Mesenchymal stem cell (in vitro differentiated cells and primary cell): ENCODE results near the gene TUBGCP5.

Experiments
- DNase-seq: peaks from one replicate; pipeline ENCODE4 v3.0.0-alpha.2; 2013
- H2AFZ ChIP-seq: one replicate; pipeline ENCODE4 v1.6.1; 2013; ENCODE audit warnings: low read depth, mild to moderate bottlenecking, control low read depth, inconsistent platforms, low read length, moderate library complexity
- H2AK5ac ChIP-seq: 2 replicates; pipeline ENCODE4 v1.6.1; 2013; ENCODE audit warnings: low read length, moderate library complexity, mild to moderate bottlenecking, inconsistent platforms; ENCODE audit not compliant: severe bottlenecking
- H2BK120ac ChIP-seq: one replicate; pipeline ENCODE4 v1.6.1; 2013; ENCODE audit warnings: low read depth, mild to moderate bottlenecking, inconsistent platforms, low read length, moderate library complexity
- H2BK12ac ChIP-seq, 2 experiments: one replicate each; pipeline ENCODE4 v1.6.1; 2013; ENCODE audit warnings: inconsistent platforms in 2 of 2, low read length in 2 of 2, mild to moderate bottlenecking in 2 of 2, moderate library complexity in 2 of 2, control low read depth in 1 of 2
- H2BK15ac ChIP-seq: one replicate; pipeline ENCODE4 v1.6.1; 2013; ENCODE audit warnings: mild to moderate bottlenecking, low read depth, inconsistent platforms; ENCODE audit not compliant: poor library complexity, severe bottlenecking
- H2BK5ac ChIP-seq: 2 replicates; pipeline ENCODE4 v1.6.1; 2013; ENCODE audit warnings: low read depth, mild to moderate bottlenecking, low read length, control low read depth, inconsistent platforms; ENCODE audit not compliant: poor library complexity, severe bottlenecking
- H3K14ac ChIP-seq, 2 experiments: one replicate each; pipeline ENCODE4 v1.6.1; 2013; ENCODE audit warnings: inconsistent platforms in 2 of 2, low read length in 2 of 2, control low read depth in 1 of 2, mild to moderate bottlenecking in 1 of 2, moderate library complexity in 1 of 2
- H3K18ac ChIP-seq, 2 experiments: one replicate each; pipeline ENCODE4 v1.6.1; 2013; ENCODE audit warnings: inconsistent platforms in 2 of 2, low read length in 2 of 2, control low read depth in 1 of 2, low read depth in 1 of 2, mild to moderate bottlenecking in 1 of 2
- H3K23ac ChIP-seq, 2 experiments: one replicate each; pipeline ENCODE4 v1.6.1; 2013; ENCODE audit warnings: inconsistent platforms in 2 of 2, low read length in 2 of 2, mild to moderate bottlenecking in 2 of 2, moderate library complexity in 2 of 2, control low read depth in 1 of 2
- H3K27ac ChIP-seq: 2 replicates; pipeline ENCODE4 v1.5.1; 2013; ENCODE audit warnings: mild to moderate bottlenecking, moderate library complexity, low read length, control low read depth, inconsistent platforms; ENCODE audit not compliant: poor library complexity, severe bottlenecking
- H3K27me3 ChIP-seq, 2 experiments: 2 replicates each; pipeline versions ENCODE4 v1.6.1 to v1.7.0; 2013; ENCODE audit warnings: low read length in 2 of 2, mild to moderate bottlenecking in 2 of 2, moderate library complexity in 2 of 2, control low read depth in 1 of 2, inconsistent platforms in 1 of 2; ENCODE audit not compliant: control insufficient read depth in 1 of 2, insufficient read depth in 1 of 2
- H3K36me3 ChIP-seq, 2 experiments: 2 replicates each; pipeline versions ENCODE4 v1.6.1 to v1.7.0; 2013; ENCODE audit warnings: low read length in 2 of 2, control low read depth in 1 of 2, inconsistent platforms in 1 of 2, low read depth in 1 of 2, mild to moderate bottlenecking in 1 of 2; ENCODE audit not compliant: insufficient read depth in 2 of 2, control insufficient read depth in 1 of 2
- H3K4ac ChIP-seq, 2 experiments: one replicate each; pipeline ENCODE4 v1.6.1; 2013; ENCODE audit warnings: inconsistent platforms in 2 of 2, low read length in 2 of 2, mild to moderate bottlenecking in 2 of 2, moderate library complexity in 2 of 2, control low read depth in 1 of 2, low read depth in 1 of 2
- H3K4me1 ChIP-seq: 2 replicates; pipeline ENCODE4 v1.6.1; 2013; ENCODE audit warnings: low read depth, low read length, control low read depth; ENCODE audit not compliant: control insufficient read depth, insufficient read depth
- H3K4me2 ChIP-seq: 2 replicates; pipeline ENCODE4 v1.6.1; 2013; ENCODE audit warnings: low read length, mild to moderate bottlenecking, inconsistent platforms; ENCODE audit not compliant: poor library complexity, severe bottlenecking
- H3K4me3 ChIP-seq, 2 experiments: 2 replicates each; pipeline versions ENCODE4 v1.5.1 to v1.7.0; 2013; ENCODE audit warnings: low read length in 2 of 2, mild to moderate bottlenecking in 2 of 2, control low read depth in 1 of 2, low read depth in 1 of 2; ENCODE audit not compliant: insufficient read depth in 1 of 2
- H3K79me1 ChIP-seq: replicated peaks from 2 replicates; pipeline ENCODE4 v1.6.1; 2013; ENCODE audit warnings: mild to moderate bottlenecking, control low read depth, low read length, inconsistent platforms; ENCODE audit not compliant: poor library complexity, severe bottlenecking
- H3K9ac ChIP-seq: 2 replicates; pipeline ENCODE4 v1.7.0; 2013; ENCODE audit warnings: mild to moderate bottlenecking, low read length, moderate library complexity
- H3K9me3 ChIP-seq: 2 replicates; pipeline ENCODE4 v1.7.0; 2013; ENCODE audit warnings: mild to moderate bottlenecking, low read length; ENCODE audit not compliant: control insufficient read depth
- H4K8ac ChIP-seq: one replicate; pipeline ENCODE4 v1.6.1; 2013; ENCODE audit warnings: inconsistent platforms, mild to moderate bottlenecking, low read length, moderate library complexity
- H4K91ac ChIP-seq: one replicate; pipeline ENCODE4 v1.6.1; 2013; ENCODE audit warnings: mild to moderate bottlenecking, low read length, inconsistent platforms
- WGBS: methylation state at CpG from one replicate; pipeline ENCODE4 v1.1.7; 2013; ENCODE audit warnings: mixed read lengths; 5-methylcytosine and 5-hydroxymethylcytosine counted together

TUBGCP5 gene

DNA sequence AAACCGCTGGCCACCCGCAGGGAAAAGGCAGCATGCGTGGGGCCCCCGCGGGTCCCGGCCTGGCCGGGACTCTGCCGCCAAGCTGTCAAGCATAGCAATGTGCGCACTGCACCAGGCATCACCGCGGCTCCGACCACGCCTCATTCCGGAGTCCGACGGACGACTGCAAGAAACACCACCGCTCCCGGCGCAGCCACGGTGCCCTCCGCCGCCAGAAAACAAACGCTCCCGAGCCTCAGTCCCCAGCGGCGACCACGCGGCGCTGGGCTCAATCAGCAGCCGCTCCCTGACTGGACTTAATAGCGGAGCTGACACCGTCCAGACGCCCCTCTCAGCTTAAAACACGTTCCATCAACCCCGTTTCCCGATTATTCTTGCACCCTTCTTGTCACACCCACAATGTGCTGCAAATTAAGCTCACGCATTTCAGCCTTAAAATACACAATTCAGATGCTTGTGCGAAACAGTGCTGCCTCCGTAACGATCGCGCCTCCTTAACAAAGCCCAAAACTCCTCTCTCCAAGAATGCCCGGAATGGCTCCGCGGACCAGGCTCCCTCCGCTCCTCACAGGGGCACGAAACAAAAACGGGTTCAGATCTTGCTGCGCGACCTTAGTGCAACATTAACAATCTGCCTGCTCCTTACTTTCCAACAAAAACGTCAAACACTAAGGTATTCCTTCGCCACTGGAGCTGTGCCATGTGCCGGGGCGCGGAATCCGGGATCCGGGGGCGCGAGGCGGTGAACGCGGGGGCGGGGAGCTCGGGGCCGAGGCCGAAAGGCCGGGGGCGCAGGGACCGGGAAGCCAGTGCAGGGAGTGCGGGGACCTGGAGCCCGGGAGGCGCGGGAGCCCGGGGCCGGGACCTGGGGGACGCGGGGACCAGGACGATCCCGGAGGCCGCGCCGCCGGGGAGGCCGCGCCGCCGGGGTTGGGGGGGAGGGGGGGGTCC is 59.9 kb downstream of the TUBGCP5 start:
- WGBS, result under 1% methylated on average over 66 of the region's 88 CpGs
- Histone ChIP-seq H2BK120ac (peak overlapping the region; percentile 67), H3K27ac (peak overlapping the region; percentile 1), H3K4me2 (peak overlapping the region; percentile 90), H3K14ac (peak overlapping the region in 1 of 2 experiments; percentile 81), H3K4me3 (peak overlapping the region; percentile 88 to 100), H3K9ac (peak overlapping the region; percentile 86), H3K23ac (peak overlapping the region in 1 of 2 experiments; percentile 97), H2AK5ac (no peak overlapping the region), H4K91ac (no peak overlapping the region), H2BK5ac (no peak overlapping the region), H3K18ac (peak overlapping the region in 1 of 2 experiments; percentile 46), H3K27me3 (no peaks in the 10 kb centered on the region), H3K4me1 (peaks cover 5% of the 10 kb centered on the region), H3K36me3 (no peaks in the 10 kb centered on the region), H2AFZ (peak overlapping the region; percentile 29), H2BK12ac (no peak overlapping the region), H3K9me3 (no peaks in the 10 kb centered on the region), H3K79me1 (peaks cover 4% of the 10 kb centered on the region), H2BK15ac (no peak overlapping the region), H3K4ac (peak overlapping the region in 1 of 2 experiments; percentile 53), H4K8ac (no peak overlapping the region)
- DNase-seq, result peak; percentile 60

DNA sequence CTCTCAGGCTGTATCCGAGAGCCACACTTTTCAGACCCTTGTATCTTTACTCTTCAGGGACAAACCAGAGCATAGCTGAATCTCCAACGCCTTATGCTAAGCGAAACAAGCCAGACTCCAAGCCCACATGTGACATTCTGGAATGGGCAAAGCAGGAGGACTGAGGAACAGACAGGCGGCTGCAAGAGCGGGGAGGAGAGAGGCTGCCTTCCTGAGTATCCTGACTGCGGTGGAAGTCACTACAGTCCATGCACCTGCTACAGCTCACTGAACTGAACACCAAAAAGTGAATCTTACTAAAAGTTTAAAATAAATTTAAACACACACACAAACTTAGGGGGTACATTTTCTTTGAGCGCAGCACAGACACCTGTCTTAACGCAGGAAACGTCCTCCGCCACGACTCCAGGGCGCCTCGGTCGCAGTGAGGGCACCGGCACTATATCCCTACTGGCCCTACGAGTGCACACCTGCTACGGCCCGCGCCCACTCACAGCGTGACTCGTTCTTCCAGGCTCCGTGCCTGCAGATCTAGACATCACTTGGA is 60.6 kb downstream of the TUBGCP5 start:
- Histone ChIP-seq H3K4me3 (peak overlapping the region; percentile 88 to 100), H2BK15ac (no peak overlapping the region), H3K18ac (no peak overlapping the region), H2AK5ac (no peak overlapping the region), H4K91ac (no peak overlapping the region), H2BK5ac (no peak overlapping the region), H3K9me3 (no peaks in the 10 kb centered on the region), H3K27me3 (no peaks in the 10 kb centered on the region), H3K4me2 (peak overlapping the region; percentile 90), H3K4me1 (peaks cover 5% of the 10 kb centered on the region), H3K27ac (no peak overlapping the region), H2BK12ac (no peak overlapping the region), H2BK120ac (no peak overlapping the region), H4K8ac (no peak overlapping the region), H3K79me1 (peaks cover 4% of the 10 kb centered on the region), H3K9ac (peak overlapping the region; percentile 86), H3K4ac (no peak overlapping the region), H3K14ac (no peak overlapping the region), H2AFZ (no peak overlapping the region), H3K36me3 (no peaks in the 10 kb centered on the region), H3K23ac (peak overlapping the region in 1 of 2 experiments; percentile 16)
- DNase-seq, result peak; percentile 18
- 20% methylated on average over 22 of the region's 22 CpGs for WGBS

DNA sequence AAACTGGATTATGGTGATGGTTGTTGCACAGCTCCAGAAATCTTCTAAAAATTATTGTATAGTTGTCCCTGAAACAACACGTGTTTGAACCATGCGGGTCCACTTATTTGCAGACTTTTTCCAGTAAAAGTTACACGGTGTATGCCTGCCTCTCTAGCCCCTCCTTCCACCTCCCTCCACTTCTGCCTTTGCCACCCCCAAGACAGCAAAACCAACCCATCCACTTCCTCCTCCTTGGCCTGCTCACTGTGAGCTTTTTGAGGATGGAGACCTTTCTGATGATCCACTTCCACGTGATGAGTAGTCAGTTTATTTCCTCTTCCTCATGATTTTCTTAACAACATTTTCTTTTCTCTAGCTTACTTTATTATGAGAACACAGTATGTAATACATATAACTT is 64.6 kb downstream of the TUBGCP5 start:
- Histone ChIP-seq H3K18ac (no peak overlapping the region), H2BK120ac (no peak overlapping the region)
- 97% methylated on average over 4 of the region's 4 CpGs for WGBS

DNA sequence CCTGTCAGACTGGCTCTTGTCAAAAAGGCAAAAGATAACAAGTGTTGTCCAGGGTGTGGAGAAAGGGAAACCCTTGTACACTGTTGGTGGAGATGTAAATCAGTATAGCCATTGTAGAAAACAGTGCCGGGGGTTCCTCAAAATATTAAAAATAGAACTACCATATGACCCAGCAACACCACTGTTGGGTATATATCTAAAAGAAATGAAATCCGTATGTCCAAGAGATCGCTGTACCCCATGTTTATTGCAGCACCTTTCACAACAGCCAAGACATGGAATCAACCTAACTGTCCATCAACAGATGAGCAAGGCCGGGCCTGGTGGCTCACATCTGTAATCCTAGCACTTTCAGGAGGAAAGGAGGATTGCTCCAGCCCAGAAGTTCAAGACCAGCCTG is 65.4 kb downstream of the TUBGCP5 start:
- Histone ChIP-seq H3K9me3 (peaks cover 8% of the 10 kb centered on the region), H3K4ac (no peak overlapping the region), H3K14ac (no peak overlapping the region), H2BK15ac (no peak overlapping the region), H3K27me3 (no peaks in the 10 kb centered on the region), H3K18ac (no peak overlapping the region), H2BK12ac (no peak overlapping the region), H3K4me3 (no peak overlapping the region), H3K79me1 (peaks cover 6% of the 10 kb centered on the region), H3K4me2 (no peak overlapping the region), H2BK120ac (no peak overlapping the region), H3K9ac (no peak overlapping the region), H3K23ac (no peak overlapping the region), H3K27ac (no peak overlapping the region), H4K8ac (no peak overlapping the region), H2AK5ac (no peak overlapping the region), H2AFZ (no peak overlapping the region), H4K91ac (no peak overlapping the region), H2BK5ac (no peak overlapping the region), H3K4me1 (peaks cover 4% of the 10 kb centered on the region), H3K36me3 (peaks cover 0 to 2% of the 10 kb centered on the region in 2 experiments)
- DNase-seq, result no peak
- WGBS, result over 99% methylated on average over 3 of the region's 4 CpGs

More for the DNA sequence above, 64.6 kb downstream of the TUBGCP5 start:
- Histone ChIP-seq H2AK5ac (no peak overlapping the region), H4K8ac (no peak overlapping the region), H2BK5ac (no peak overlapping the region), H3K9ac (no peak overlapping the region), H2BK15ac (no peak overlapping the region), H3K4me2 (no peak overlapping the region), H3K4ac (no peak overlapping the region), H3K4me3 (no peak overlapping the region), H2BK12ac (no peak overlapping the region), H2AFZ (no peak overlapping the region), H4K91ac (no peak overlapping the region), H3K79me1 (peaks cover 6% of the 10 kb centered on the region), H3K27me3 (no peaks in the 10 kb centered on the region), H3K36me3 (peaks cover 0 to 2% of the 10 kb centered on the region in 2 experiments), H3K14ac (no peak overlapping the region), H3K27ac (no peak overlapping the region), H3K23ac (no peak overlapping the region), H3K9me3 (peaks cover 6% of the 10 kb centered on the region), H3K4me1 (peaks cover 5% of the 10 kb centered on the region)
- DNase-seq, result no peak
